IMR-90 (cell line): ENCODE measurements around the gene PLP1.

ENCODE experiments used
- CHD1 ChIP-seq: IDR thresholded peaks from 2 replicates; pipeline ENCODE4 v1.6.1; 2012; ENCODE audit warnings: low read depth, low read length, improper control_type of control experiment
- NFE2L2 ChIP-seq: fragments of 150-350 bp; IDR thresholded peaks from 2 replicates; pipeline ENCODE4 v1.6.1; 2016; ENCODE audit warnings: low read depth, mild to moderate bottlenecking, low read length
- POLR2A ChIP-seq: IDR thresholded peaks from 2 replicates; pipeline ENCODE4 v1.6.1; 2012; ENCODE audit warnings: mild to moderate bottlenecking, low read depth, low read length
- TF ChIP-seq, protein P1 (sequence below): conservative IDR thresholded peaks from 2 replicates; pipeline ENCODE4 v1.5.1; 2012; ENCODE audit warnings: mild to moderate bottlenecking, low read depth, low read length, improper control_type of control experiment

DNA sequence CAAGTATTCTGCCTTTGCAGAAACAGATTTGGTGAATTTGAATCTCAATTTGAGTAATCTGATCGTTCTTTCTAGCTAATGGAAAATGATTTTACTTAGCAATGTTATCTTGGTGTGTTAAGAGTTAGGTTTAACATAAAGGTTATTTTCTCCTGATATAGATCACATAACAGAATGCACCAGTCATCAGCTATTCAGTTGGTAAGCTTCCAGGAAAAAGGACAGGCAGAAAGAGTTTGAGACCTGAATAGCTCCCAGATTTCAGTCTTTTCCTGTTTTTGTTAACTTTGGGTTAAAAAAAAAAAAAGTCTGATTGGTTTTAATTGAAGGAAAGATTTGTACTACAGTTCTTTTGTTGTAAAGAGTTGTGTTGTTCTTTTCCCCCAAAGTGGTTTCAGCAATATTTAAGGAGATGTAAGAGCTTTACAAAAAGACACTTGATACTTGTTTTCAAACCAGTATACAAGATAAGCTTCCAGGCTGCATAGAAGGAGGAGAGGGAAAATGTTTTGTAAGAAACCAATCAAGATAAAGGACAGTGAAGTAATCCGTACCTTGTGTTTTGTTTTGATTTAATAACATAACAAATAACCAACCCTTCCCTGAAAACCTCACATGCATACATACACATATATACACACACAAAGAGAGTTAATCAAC is 15.3 kb downstream of the PLP1 start:
- TF ChIP-seq, protein P1, sequence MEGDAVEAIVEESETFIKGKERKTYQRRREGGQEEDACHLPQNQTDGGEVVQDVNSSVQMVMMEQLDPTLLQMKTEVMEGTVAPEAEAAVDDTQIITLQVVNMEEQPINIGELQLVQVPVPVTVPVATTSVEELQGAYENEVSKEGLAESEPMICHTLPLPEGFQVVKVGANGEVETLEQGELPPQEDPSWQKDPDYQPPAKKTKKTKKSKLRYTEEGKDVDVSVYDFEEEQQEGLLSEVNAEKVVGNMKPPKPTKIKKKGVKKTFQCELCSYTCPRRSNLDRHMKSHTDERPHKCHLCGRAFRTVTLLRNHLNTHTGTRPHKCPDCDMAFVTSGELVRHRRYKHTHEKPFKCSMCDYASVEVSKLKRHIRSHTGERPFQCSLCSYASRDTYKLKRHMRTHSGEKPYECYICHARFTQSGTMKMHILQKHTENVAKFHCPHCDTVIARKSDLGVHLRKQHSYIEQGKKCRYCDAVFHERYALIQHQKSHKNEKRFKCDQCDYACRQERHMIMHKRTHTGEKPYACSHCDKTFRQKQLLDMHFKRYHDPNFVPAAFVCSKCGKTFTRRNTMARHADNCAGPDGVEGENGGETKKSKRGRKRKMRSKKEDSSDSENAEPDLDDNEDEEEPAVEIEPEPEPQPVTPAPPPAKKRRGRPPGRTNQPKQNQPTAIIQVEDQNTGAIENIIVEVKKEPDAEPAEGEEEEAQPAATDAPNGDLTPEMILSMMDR: no peak
- TF ChIP-seq POLR2A: no peak
- no peak for TF ChIP-seq NFE2L2
- TF ChIP-seq CHD1: no peak
